Stimulated activated naive CD8-positive, alpha-beta T cell treated with anti-CD3 and anti-CD28 coated beads, Interleukin-15, Interleukin-2, amounts not matched to agents 100 ng/mL and 50 ng/mL, for 24 hours (primary cell): ENCODE measurements around the gene IL10RA.
"Not testable (repeated sequence)": the region's sequence is repeated elsewhere in the genome, so short reads cannot be mapped to it uniquely, and the experiment has no call there.

ENCODE experiments used
- H3K27ac Mint-ChIP-seq: one replicate; pipeline ENCODE4 v1.8.0; 2021; ENCODE audit warnings: mild to moderate bottlenecking, mixed read lengths
- H3K27me3 Mint-ChIP-seq: one replicate; pipeline ENCODE4 v1.8.0; 2021; ENCODE audit warnings: mixed read lengths
- H3K36me3 Mint-ChIP-seq: one replicate; pipeline ENCODE4 v1.8.0; 2021; ENCODE audit warnings: low read depth, mixed read lengths
- H3K4me1 Mint-ChIP-seq: one replicate; pipeline ENCODE4 v1.8.0; 2021; ENCODE audit warnings: low read depth, mixed read lengths
- H3K4me3 Mint-ChIP-seq: one replicate; pipeline ENCODE4 v1.8.0; 2021; ENCODE audit warnings: mild to moderate bottlenecking, mixed read lengths
- H3K9me3 Mint-ChIP-seq: one replicate; pipeline ENCODE4 v1.8.0; 2021; ENCODE audit warnings: mixed read lengths

Gene IL10RA

DNA sequence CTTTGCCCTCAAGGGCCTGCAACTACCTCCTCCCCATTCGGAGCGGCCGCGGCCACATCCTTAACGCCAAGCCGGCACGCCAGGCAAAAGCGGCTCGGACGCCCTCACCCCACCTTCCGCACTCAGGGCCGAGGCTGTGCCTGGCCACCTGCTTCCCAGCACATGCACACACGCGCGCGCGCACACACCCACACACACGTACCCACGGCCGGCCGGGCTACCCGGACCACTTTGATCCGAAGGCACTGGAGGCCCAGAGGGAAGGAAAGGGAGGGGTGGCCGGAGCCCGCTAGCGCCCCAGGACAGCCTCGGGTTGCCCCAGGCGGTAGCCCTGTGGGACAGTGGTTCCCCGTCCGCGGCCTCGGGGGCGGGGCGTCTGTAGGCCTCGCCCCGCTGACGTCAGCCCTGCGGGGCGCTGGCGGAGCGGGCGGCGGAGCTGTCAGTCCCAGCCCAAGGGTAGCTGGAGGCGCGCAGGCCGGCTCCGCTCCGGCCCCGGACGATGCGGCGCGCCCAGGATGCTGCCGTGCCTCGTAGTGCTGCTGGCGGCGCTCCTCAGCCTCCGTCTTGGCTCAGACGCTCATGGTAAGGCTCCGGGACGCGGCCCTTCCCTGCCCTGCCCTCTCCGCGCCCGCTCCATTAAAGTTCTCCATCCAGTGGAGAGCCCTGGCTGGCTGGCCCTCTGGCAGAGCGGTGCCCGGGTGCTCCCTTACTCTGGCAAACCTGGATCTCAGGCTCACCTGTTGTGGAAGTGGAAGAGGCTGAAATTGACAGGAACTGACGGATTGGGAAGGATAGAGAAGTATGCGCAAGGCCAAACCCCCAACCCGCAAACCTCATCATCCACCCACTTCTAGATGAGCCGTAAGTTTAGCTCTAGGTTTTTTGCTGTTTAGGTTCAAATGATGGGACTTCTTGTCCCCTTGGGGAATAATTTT lies at the start of gene IL10RA:
TSS of gene IL10RA (plus strand) at position 442 of the 935 bp plus-strand sequence. CDS start at position 516, 74 bp downstream.
- H3K27ac Mint-ChIP-seq = peak within 1 kb of the TSS; percentile 94
- H3K36me3 Mint-ChIP-seq = peaks cover 53% of the 10 kb centered on the region
- H3K9me3 Mint-ChIP-seq = no peaks in the 10 kb centered on the region
- H3K27me3 Mint-ChIP-seq = no peaks in the 10 kb centered on the region
- H3K4me1 Mint-ChIP-seq = peaks cover 90% of the 10 kb centered on the region
- peak within 1 kb of the TSS; percentile 87 for H3K4me3 Mint-ChIP-seq

DNA sequence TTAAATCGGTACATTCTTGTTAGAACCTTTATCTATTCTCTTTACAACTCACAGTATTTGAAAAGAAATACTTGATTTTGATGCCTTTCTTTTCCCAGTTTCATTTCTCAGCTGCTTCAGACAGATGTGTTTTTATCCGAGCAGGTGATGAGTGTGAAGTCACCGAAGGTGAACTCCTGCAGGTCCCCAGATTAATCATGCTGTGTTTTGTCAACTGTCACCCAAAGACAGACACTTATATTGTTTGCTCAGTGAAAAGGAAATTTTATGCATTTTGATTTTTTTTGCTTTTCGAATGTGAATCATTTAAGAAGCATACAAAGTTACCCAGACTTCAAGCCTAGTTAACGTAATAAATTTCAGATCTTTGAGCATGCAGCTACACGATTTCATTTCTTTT lies 49.2 kb upstream of the IL10RA start:
- no peak overlapping the region for H3K4me3 Mint-ChIP-seq
- peaks cover 55% of the 10 kb centered on the region for H3K4me1 Mint-ChIP-seq
- no peaks in the 10 kb centered on the region for H3K27me3 Mint-ChIP-seq
- H3K36me3 Mint-ChIP-seq = no peaks in the 10 kb centered on the region
- H3K9me3 Mint-ChIP-seq = no peaks in the 10 kb centered on the region
- no peak overlapping the region for H3K27ac Mint-ChIP-seq

DNA sequence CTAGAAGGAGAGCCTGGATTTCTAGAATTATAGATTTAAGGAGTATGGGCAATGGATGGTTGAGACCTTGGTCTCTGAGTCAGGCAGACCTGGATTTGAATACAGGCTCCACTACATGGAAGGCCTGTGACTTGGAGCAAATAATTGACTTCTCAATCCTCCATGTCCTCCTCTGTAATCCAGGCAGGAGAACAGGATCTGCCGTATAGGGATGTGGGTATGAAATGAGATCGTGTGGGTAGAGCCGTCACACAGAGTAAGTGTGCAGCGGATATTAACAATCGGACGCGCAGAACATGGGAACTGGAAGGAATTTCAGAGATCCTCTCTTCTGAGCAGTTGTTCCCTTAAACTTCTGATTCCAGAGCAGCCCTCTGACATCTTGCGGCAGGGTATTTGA lies 45.5 kb upstream of the IL10RA start:
- H3K27ac Mint-ChIP-seq = peak overlapping the region; percentile 4
- no peak overlapping the region for H3K4me3 Mint-ChIP-seq
- no peaks in the 10 kb centered on the region for H3K9me3 Mint-ChIP-seq
- no peaks in the 10 kb centered on the region for H3K27me3 Mint-ChIP-seq
- no peaks in the 10 kb centered on the region for H3K36me3 Mint-ChIP-seq
- H3K4me1 Mint-ChIP-seq = peaks cover 51% of the 10 kb centered on the region

DNA sequence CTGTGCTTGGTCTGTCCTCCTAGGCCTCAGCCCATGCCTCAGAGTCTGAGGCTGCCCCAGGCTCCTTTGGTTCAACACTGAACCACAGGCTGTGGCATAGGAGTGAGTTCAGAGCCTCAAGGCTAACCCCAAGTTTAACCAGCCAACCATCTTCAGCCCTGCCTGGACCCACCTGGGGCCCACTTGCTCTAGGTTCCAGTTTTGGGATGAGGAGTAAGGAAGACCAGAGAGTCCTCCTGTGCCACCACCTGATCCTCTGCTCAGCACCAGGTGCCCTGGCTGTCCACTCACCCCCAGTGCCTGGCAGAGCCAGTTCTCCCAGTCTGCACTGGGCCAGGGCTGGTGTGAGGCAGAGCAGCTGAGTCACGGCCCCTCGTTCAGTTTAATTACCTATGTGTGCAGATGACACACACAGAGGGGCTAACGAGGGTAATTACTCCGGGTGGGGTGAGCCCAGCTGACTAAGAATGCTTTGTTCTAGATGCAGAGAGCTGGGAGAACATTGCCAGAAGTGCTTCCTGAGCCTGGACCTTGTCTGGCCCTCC lies 45.0 kb upstream of the IL10RA start:
- Mint-ChIP-seq H3K9me3 (no peaks in the 10 kb centered on the region), H3K36me3 (no peaks in the 10 kb centered on the region), H3K27ac (peak overlapping the region; percentile 17), H3K4me3 (no peak overlapping the region), H3K27me3 (no peaks in the 10 kb centered on the region), H3K4me1 (peaks cover 53% of the 10 kb centered on the region)

DNA sequence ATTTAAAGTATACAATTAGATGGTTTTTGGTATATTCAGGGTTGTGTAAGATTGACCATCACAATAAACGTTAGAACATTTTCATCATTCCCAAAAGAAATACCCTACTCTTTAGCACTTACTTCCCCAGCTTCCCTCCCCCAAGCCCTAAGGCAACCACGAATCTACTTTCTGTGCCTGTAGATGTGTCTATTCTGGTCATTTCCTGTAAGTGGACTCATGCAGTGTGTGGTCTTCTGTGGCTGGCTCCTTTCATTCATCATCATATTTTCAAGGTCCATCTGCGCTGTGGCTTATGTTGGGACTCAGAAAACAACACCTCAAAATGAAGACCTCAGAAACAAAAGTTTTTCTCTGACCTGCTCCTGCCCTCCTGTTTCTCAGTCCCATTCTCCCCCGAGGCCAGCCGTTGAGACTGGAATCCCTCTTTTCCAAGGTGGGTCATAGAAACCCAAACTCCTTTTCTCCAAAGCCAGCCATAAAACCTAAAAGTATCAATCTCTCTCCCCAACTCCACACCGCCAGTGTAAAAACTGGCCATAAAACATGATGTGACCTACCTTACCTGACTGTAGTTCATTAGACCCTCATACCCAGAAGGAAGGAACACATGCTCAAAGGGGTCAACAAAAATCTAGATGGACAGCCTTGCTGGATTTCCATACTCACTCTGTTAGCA lies 44.1 kb upstream of the IL10RA start:
- no peak overlapping the region for H3K4me3 Mint-ChIP-seq
- no peak overlapping the region for H3K27ac Mint-ChIP-seq
- no peaks in the 10 kb centered on the region for H3K9me3 Mint-ChIP-seq
- no peaks in the 10 kb centered on the region for H3K27me3 Mint-ChIP-seq
- H3K36me3 Mint-ChIP-seq = no peaks in the 10 kb centered on the region
- H3K4me1 Mint-ChIP-seq = peaks cover 53% of the 10 kb centered on the region

DNA sequence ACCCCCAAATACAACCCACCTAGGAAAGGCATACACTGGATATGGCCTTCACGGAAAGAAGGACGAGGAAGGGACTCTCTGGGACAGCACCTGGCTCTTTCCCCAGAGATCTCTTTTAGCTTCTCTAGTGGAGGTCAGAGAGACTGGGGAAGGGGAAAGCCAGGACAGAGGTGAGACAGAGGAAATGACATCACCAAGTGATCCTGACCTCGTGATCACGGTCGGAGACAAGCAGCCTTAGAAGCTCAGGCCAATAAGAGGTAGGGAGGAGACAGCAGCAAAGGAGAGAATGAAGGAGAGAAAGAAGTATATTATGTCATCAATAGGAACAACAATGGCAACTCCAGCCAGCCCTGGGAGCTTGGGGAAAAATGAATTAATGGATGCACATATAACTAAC lies 41.6 kb upstream of the IL10RA start:
- Mint-ChIP-seq H3K4me1 (peaks cover 72% of the 10 kb centered on the region), H3K4me3 (peak overlapping the region; percentile 49), H3K36me3 (no peaks in the 10 kb centered on the region), H3K27me3 (no peaks in the 10 kb centered on the region), H3K27ac (peak overlapping the region; percentile 59), H3K9me3 (no peaks in the 10 kb centered on the region)

DNA sequence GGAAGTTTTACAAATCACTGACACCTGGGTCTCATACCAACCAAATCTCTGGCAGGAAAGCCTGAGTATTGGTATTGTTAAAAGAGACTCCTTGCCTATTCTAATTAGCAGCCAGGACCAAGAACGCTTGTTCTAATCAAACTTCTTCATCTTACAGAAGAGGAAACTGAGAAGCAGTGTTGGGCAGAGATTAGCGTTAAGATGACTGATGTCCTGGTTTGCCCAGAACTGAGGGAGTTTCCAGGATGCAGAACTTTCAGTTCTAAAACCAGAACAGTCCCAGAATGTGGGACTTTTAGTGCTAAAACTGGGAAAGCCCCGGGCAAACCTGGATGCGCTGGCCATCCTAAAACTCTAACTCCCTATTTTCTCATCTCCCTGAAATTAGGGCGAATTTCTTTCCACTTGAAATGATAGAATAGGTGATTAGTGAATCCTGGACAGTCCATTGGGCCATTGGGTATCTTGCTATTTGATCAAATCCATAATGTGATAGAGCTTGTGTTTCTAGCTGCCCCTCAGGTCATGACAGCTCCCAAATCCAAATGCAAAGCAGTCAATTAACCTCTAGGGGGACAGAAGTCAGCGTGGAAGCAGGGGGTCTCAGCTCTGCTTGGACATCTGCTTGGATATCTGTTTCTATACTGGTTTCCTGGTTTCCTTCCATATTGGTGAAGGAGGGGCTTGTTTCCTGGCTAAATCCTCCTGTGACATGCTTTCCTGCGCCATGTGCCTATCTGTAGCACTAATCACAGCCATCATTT lies 41.0 kb upstream of the IL10RA start:
- H3K4me1 Mint-ChIP-seq = peaks cover 79% of the 10 kb centered on the region
- no peaks in the 10 kb centered on the region for H3K27me3 Mint-ChIP-seq
- peak overlapping the region; percentile 59 for H3K27ac Mint-ChIP-seq
- no peaks in the 10 kb centered on the region for H3K9me3 Mint-ChIP-seq
- H3K4me3 Mint-ChIP-seq = no peak overlapping the region
- no peaks in the 10 kb centered on the region for H3K36me3 Mint-ChIP-seq

DNA sequence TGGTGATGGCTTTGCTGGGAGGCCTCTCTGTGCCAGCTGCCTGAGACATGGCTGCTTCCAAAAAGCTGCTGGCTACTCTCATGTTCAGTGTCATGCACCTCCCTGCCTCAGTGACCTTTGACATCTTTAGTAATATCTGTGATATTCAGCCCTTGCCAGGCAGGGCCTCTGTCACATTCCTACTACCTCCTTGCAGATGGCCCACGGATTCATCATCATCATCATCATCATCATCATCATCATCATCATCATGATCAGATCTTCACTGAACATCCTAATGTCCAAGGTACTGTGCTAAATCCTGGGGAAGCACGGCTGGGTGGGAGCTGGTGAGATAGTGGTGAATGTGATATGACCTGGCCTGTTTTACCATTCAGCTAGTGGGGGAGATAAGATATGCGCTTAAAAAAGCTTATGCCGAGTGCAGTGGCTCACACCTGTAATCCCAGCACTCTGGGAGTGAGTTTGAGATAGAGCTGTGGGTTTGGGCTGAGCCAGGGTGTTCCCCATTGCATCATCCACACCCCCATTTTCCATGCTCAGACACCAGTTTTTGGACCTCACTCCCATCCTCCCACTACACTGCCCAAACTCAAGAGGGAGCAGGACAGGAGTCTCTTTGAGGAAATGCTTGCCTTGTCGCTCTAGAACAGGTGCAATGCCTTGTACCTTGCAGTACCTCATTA lies 39.9 kb upstream of the IL10RA start:
- no peak overlapping the region for H3K4me3 Mint-ChIP-seq
- H3K36me3 Mint-ChIP-seq = no peaks in the 10 kb centered on the region
- peaks cover 89% of the 10 kb centered on the region for H3K4me1 Mint-ChIP-seq
- peak overlapping the region; percentile 59 for H3K27ac Mint-ChIP-seq
- H3K9me3 Mint-ChIP-seq = no peaks in the 10 kb centered on the region
- no peaks in the 10 kb centered on the region for H3K27me3 Mint-ChIP-seq

DNA sequence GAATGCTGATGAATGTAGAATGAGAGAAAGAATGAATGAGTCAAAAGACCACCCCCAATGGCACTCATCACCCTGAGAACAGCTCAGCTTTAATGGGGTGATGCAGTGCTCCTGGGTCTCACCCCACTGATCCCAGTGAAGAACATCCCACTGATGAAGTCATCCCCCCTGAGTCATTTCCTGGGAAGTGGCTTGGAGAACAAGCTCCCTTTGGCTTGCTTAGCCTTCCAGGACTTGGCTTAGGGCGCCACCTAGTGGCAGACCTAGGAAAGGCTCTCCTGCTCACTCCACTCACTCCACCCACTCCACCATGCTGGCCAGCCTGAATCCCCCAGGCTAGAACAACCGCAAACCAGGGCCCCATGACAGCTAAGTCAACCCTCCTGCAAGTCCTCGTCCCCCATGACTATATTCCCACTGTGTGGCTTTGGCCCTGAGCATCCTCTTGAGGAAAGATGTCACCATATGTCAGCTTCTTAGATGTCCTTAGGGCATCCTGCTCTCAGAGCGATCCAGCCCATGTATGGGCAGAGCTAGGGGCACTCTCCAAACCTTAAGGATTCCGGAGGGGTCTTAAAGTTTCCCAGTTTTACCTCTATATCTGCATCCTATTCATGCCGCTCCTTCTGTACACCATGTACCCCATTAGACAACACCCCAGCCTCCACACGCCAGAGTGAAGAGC lies 39.2 kb upstream of the IL10RA start:
- Mint-ChIP-seq H3K4me1 (peaks cover 94% of the 10 kb centered on the region), H3K36me3 (no peaks in the 10 kb centered on the region), H3K27me3 (no peaks in the 10 kb centered on the region), H3K9me3 (no peaks in the 10 kb centered on the region), H3K4me3 (no peak overlapping the region), H3K27ac (peak overlapping the region; percentile 59)

DNA sequence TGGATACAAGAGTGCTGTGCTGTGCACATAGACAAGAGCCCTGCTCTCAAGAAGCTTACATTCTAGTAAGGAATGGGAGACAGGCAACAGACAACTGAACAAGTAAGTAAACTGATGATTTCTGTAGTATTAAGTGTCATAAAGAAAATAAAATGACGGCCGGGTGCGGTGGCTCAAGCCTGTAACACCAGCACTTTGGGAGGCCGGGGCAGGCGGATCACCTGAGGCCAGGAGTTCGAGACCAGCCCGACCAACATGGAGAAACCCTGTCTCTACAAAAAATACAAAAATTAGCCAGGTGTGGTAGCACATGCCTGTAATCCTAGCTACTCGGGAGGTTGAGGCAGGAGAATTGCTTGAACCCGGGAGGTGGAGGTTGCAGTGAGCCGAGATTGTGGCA lies 38.4 kb upstream of the IL10RA start:
- not testable (repeated sequence) for H3K27me3 Mint-ChIP-seq, H3K27ac Mint-ChIP-seq

DNA sequence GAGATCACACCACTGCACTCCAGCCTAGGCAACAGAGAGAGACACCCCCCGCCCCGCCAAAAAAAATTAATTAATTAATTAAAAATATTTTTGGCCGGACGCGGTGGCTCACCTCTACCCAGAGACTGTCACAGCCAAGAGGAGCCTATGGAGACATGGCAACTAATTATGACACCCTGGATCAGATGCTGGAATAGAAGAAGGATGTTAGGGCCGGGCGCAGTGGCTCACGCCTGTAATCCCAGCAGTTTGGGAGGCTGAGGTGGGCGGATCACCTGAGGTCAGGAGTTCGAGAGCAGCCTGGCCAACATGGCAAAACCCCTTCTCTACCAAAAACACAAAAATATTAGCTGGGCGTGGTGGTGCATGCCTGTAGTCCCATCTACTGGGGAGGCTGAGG lies 37.7 kb upstream of the IL10RA start:
- not testable (repeated sequence) for H3K27me3 Mint-ChIP-seq, H3K27ac Mint-ChIP-seq, H3K4me3 Mint-ChIP-seq, H3K9me3 Mint-ChIP-seq, H3K36me3 Mint-ChIP-seq
- peaks cover 97% of the 10 kb centered on the region for H3K4me1 Mint-ChIP-seq

More for the DNA sequence above, 38.4 kb upstream of the IL10RA start:
- H3K9me3 Mint-ChIP-seq, H3K4me3 Mint-ChIP-seq, H3K36me3 Mint-ChIP-seq: not testable (repeated sequence)
- peaks cover 94% of the 10 kb centered on the region for H3K4me1 Mint-ChIP-seq

DNA sequence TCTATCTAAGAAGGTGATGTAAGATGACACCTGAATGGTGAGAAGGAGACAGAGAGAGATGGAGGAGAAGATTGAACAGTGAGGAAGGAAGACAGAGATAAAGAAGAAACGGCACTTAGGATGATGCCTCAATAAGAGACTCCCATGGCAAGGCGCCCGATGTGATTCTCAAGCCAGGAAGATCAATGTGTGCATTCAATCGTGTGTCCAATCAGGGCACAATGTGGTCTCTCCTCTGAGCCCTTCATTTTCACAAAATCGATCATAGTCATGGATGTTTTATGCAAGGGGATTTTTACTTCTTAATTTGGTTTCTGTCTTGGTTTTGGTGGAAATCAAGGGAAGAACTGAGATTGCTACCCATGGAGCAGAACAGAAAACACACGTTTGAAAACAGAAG lies 37.1 kb upstream of the IL10RA start:
- peaks cover 98% of the 10 kb centered on the region for H3K4me1 Mint-ChIP-seq
- peak overlapping the region; percentile 54 for H3K27ac Mint-ChIP-seq
- H3K27me3 Mint-ChIP-seq = no peaks in the 10 kb centered on the region
- H3K4me3 Mint-ChIP-seq = peak overlapping the region; percentile 9
- no peaks in the 10 kb centered on the region for H3K36me3 Mint-ChIP-seq
- H3K9me3 Mint-ChIP-seq = no peaks in the 10 kb centered on the region

DNA sequence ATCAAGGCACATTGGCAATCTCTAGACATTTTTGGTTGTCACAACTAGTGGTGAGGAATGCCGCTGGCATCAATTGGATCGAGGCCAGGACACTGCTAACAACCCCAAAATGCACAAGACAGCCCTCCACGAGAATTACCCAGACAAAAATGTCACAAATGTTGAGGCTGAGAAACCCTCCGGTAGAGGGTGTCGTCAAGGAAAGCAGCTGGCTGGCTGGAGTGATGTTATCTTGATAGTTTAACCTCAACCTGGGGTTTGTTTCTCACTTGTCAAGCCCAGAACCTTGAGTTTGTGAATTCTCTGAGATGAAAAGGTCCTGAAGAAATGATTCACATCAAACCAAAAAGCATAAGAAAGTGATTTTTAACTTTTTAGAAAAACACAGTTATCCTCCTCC lies 35.9 kb upstream of the IL10RA start:
- H3K4me1 Mint-ChIP-seq = peaks cover 94% of the 10 kb centered on the region
- H3K9me3 Mint-ChIP-seq = no peaks in the 10 kb centered on the region
- H3K4me3 Mint-ChIP-seq = peak overlapping the region; percentile 42
- peak overlapping the region; percentile 81 for H3K27ac Mint-ChIP-seq
- H3K36me3 Mint-ChIP-seq = no peaks in the 10 kb centered on the region
- H3K27me3 Mint-ChIP-seq = no peaks in the 10 kb centered on the region
